ENCODE measurements around the gene GLMP.

Gene GLMP

DNA sequence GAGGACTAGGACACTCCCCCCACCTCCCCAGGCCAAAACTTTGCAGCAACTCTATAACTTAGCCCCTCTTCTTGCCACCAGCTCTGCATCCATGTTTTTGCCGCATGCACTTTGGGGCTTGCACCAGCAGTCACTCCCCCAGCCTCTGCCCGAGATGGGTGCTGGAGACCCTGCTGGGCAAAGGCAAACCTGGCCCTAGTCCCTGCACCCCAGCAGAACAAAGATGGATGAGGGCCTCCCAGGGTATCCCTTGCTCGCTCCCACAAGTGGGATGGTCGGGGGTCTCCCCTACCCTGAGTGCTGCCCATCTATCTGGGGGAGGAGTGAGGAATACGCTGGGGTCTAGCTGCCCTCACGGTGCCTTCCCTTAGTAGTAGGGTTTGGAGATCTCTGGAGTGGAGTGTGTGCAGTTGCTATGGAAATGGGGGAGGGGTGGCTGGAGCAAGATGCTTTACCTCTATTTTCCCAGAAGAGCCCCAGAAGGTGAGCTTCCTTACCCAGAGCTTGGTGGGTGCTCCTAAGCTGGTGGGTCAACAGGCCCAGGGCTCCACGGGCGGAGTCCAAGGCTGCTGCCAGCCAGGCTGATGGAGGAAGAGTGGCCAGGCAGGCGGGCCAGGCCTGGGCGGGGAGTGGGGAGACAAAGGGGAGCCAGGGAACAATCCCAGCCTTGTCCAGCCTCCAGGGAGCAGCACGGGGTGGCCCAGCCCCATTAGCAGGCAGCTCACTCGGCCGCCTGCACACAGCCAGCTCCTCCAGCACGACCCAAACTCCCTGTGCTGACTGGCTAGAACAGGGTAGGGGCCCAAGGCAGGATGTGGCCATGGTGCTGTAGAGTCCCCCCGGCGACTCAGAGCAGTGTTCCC lies 47.8 kb downstream of the GLMP start, which contains the start of gene PAQR6:
PAQR6 (minus strand) TSS at position 597 of the 863 bp plus-strand sequence. CDS start 1,325 bp downstream, outside the sequence.
- no peak for DNase-seq

- no peak for DNase-seq
Measured at GRCh38 chr1:156246781-156247459, 48.6 kb downstream of the GLMP start.

DNA sequence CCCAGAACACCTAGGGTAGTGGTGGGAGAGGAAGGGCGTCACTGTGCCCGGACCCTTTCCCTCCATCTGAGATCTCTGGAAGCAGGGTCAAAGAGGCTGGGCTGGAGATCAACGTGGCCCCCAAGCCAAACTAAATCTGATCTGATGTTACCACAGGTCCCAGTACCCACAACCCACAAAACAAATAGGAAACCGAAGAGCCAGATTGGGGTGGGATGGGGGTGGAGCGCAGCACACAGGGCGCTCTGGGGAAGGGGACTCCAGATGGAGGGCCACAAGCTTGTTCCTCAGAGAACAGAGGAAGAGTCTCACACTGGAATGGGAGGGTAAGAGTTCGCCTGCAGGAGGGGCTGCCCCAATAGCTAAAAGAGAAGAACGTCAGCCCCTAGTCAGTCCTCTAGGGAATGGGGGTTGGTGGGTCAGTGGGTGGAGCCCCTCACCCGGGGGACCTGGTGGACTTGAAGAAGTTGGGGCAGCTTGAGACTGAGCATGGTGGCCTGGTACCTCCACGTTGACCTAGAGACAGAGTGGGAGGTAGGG lies 49.2 kb downstream of the GLMP start:
- DNase-seq, result no peak

DNA sequence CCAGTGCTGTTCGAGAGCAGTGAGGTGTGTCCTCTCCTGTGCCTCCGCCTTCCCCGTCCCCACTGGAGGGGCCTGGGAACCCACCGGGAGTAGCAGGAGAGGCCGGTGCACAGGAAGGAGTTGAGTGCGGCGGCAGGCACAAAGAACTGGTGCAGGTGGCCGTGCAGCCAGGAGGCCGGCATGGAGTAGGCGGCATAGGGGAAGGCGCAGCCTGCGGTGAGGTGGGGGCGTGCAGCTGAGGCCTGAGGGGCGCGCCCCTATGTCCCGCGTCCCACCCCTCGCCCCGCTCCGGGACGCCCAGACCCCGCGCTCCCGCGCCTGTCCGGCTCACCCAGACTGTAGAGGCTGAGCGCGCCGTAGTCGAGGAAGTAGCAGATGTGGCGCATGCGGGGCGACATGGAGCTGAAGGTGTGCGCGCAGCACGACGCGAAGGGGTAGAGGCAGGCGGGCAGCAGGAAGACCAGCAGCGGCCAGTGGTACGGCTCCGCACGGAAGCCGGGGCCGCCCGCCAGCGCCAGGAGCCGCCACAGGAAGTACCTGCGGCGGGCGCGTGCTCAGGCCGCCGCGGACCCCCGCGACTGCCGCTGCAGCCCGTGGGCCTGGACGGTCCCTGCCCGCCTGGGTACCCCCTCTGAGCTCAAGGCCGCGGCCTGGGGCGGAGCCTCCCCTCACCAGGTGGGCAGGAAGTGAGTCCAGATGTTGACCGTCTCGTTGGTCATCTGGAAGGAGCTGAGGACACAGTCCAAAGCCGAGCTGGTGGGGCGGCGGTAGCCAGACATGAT lies 49.8 kb downstream of the GLMP start:
- peak; percentile 14 for DNase-seq

- DNase-seq, result no peak
Measured at GRCh38 chr1:156244712-156245111, 50.8 kb downstream of the GLMP start.

DNA sequence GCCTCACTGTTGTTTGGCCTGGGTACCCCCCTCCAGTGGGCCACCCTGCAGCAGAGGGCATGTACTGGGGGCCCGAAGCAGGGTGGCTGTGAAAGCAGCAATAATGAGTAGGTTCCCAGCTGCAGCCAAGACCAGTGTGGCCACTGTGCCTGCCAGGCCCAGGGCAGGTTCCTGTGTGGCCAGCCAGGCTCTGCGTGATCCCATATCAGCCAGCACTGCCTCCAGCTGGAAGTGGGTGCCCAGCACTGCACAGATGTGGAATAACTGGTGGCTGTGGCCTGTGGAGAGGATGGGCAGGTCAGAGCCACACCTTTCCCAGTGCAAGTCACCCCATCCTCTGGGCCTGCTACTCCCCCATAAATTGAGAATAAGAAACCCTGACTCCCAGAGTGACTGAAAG lies 51.4 kb downstream of the GLMP start:
- DNase-seq, result no peak

- no peak for DNase-seq
Measured at GRCh38 chr1:156242738-156243137, 52.7 kb downstream of the GLMP start.

Data from CD4-positive, alpha-beta T cell treated with Interleukin-4 for 4 hours (primary cell).